GM12878 (cell line): ENCODE measurements around the gene TMEM182. TPM values are rescaled to one million over a fixed set of nuclear protein-coding genes. Genes with fewer than 3 reads are reported as not detected.

Experiments
- ATAC-seq: fragments of 200-7000 bp; cut with Tn5 transposase; 3 replicates; pipeline ENCODE4 v1.9.1; 2020; ENCODE audit warnings: mild to moderate bottlenecking, moderate library complexity
- BruUV-seq: library from RNA; stranded (reverse); fragments of 400-500 nt; replicated peaks from 2 replicates; lab custom pipeline; 2021; lab: Mats Ljungman, UMichigan
- CTCF ChIA-PET: fragments of 300-600 bp; sonication (Branson Sonifier 250); formaldehyde crosslinking; extraction: SDS; loops from one replicate; lab custom pipeline; 2021; ENCODE audit warnings: inconsistent platforms; lab: Yijun Ruan, JAX
- POLR2A ChIA-PET: fragments of 350-600 bp; formaldehyde crosslinking; extraction: SDS; loops from one replicate; lab custom pipeline; 2021; ENCODE audit warnings: inconsistent platforms; lab: Charles Lee
- RAD21 ChIA-PET: fragments of 300-600 bp; sonication (Branson Sonifier 250); formaldehyde crosslinking; loops from one replicate; lab custom pipeline; 2023; ENCODE audit warnings: antibody characterized with exemption; ENCODE audit not compliant: unreplicated experiment; lab: Charles Lee
- SMC1A ChIA-PET: fragments of 300-600 bp; sonication (Branson Sonifier 250); formaldehyde crosslinking; loops from one replicate; lab custom pipeline; 2023; ENCODE audit not compliant: unreplicated experiment, uncharacterized antibody; lab: Charles Lee
- DNase-seq: peaks from one replicate; pipeline ENCODE4 v3.0.0-alpha.2; 2011; ENCODE audit warnings: low read depth, low spot score
- FAIRE-seq: peaks from 3 replicates; lab custom pipeline; 2011; peaks lifted over from hg19 to GRCh38; lab: Jason Lieb, UNC
- H2AFZ ChIP-seq: 2 replicates; pipeline ENCODE4 v1.6.0; 2011; ENCODE audit warnings: low read depth, low read length, control low read depth; ENCODE audit not compliant: control insufficient read depth
- H3K27ac ChIP-seq: 2 replicates; pipeline ENCODE4 v1.5.1; 2011; ENCODE audit warnings: control low read depth; ENCODE audit not compliant: control insufficient read depth, insufficient read depth
- H3K27me3 ChIP-seq, 2 experiments: replicated peaks in 1 of 2; 2 replicates each; pipeline versions ENCODE4 v1.6.0 to v1.6.1; 2011; ENCODE audit warnings: low read length in 1 of 2; ENCODE audit not compliant: control insufficient read depth in 2 of 2, insufficient read depth in 2 of 2
- H3K36me3 ChIP-seq, 2 experiments: 2 replicates each; pipeline ENCODE4 v1.5.1; 2011; ENCODE audit warnings: low read length in 1 of 2; ENCODE audit not compliant: control insufficient read depth in 2 of 2, insufficient read depth in 2 of 2
- H3K4me1 ChIP-seq: 2 replicates; pipeline ENCODE4 v1.6.1; 2011; ENCODE audit warnings: mild to moderate bottlenecking, low read length, moderate library complexity, mixed read lengths; ENCODE audit not compliant: control insufficient read depth, insufficient read depth
- H3K4me2 ChIP-seq: 2 replicates; pipeline ENCODE4 v1.6.0; 2011; ENCODE audit warnings: control low read depth; ENCODE audit not compliant: control insufficient read depth, insufficient read depth
- H3K4me3 ChIP-seq: fragments of 200-600 bp; sonication (generic); 2 replicates; pipeline ENCODE4 v1.5.1; 2016
- H3K79me2 ChIP-seq: 2 replicates; pipeline ENCODE4 v1.6.0; 2011; ENCODE audit warnings: low read length; ENCODE audit not compliant: control insufficient read depth, insufficient read depth
- H3K9ac ChIP-seq: 2 replicates; pipeline ENCODE4 v1.8.0; 2011; ENCODE audit warnings: low read length, control low read depth, mixed read lengths; ENCODE audit not compliant: control insufficient read depth, insufficient read depth
- H3K9me3 ChIP-seq: replicated peaks from 3 replicates; pipeline ENCODE4 v1.5.1; 2011; ENCODE audit warnings: mild to moderate bottlenecking, low read length; ENCODE audit not compliant: control insufficient read depth, insufficient read depth
- H4K20me1 ChIP-seq: 2 replicates; pipeline ENCODE4 v1.6.0; 2011; ENCODE audit not compliant: control insufficient read depth, insufficient read depth
- BMI1 ChIP-seq: fragments of 450-650 bp; IDR thresholded peaks from 2 replicates; pipeline ENCODE4 v1.6.1; 2016; ENCODE audit warnings: mild to moderate bottlenecking, moderate library complexity, borderline replicate concordance
- CBX5 ChIP-seq: sonication (generic); IDR thresholded peaks from 2 replicates; pipeline ENCODE4 v1.6.1; 2016; ENCODE audit warnings: low read depth, moderate library complexity, mild to moderate bottlenecking, inconsistent platforms
- POLR2AphosphoS5 ChIP-seq: IDR thresholded peaks from 2 replicates; pipeline ENCODE4 v1.6.1; 2011; ENCODE audit warnings: mild to moderate bottlenecking, low read length, inconsistent platforms
- RB1 ChIP-seq: fragments of 450-650 bp; formaldehyde crosslinking; IDR thresholded peaks from 2 replicates; pipeline ENCODE4 v1.6.1; 2017; ENCODE audit warnings: mild to moderate bottlenecking, borderline replicate concordance
- RFX5 ChIP-seq: IDR thresholded peaks from 2 replicates; pipeline ENCODE4 v1.6.1; 2011; ENCODE audit warnings: low read depth, low read length, improper control_type of control experiment
- SMAD1 ChIP-seq: fragments of 450-650 bp; IDR thresholded peaks from 2 replicates; pipeline ENCODE4 v1.6.1; 2018; ENCODE audit warnings: mild to moderate bottlenecking, low read depth; ENCODE audit not compliant: partially characterized antibody
- TARDBP ChIP-seq: IDR thresholded peaks from 2 replicates; pipeline ENCODE4 v1.6.1; 2016; ENCODE audit warnings: borderline replicate concordance
- ZNF274 ChIP-seq: IDR thresholded peaks from one replicate; pipeline ENCODE4 v1.8.0; 2011; ENCODE audit not compliant: insufficient read length, insufficient read depth
- WGBS: methylation state at CpG from one replicate; pipeline ENCODE4 v1.1.6; 2016; ENCODE audit warnings: low lambda C conversion rate; ENCODE audit not compliant: insufficient replicate concordance, insufficient coverage; ENCODE audit errors: missing lambda C conversion rate; 5-methylcytosine and 5-hydroxymethylcytosine counted together
- in situ Hi-C: fragments of 300-500 bp; cut with MboI; formaldehyde crosslinking; loops from 9 replicates; pipeline ENCODE4 v1.14.3; 2018; ENCODE audit warnings: mixed read lengths
- intact Hi-C: fragments of 100-400 bp; cut with micrococcal nuclease; formaldehyde crosslinking; loops from one replicate; pipeline ENCODE4 v1.14.2; 2022; ENCODE audit not compliant: unreplicated experiment
- polyA plus RNA-seq, 11 experiments: library from polyadenylated mRNA; depleted of rRNA in 4 of 11; unstranded in 6 of 11; stranded (reverse) in 5 of 11; fragments of >200 nt; fragmentation: Nextera tagmentation in 4 of 11; fragmentation: Illumina TruSeq in 1 of 11; extraction: Ambion mirVana in 4 of 11; extraction: Trizol in 1 of 11; gene quantifications; 1 replicate in 1 of 11; 2 replicates in 10 of 11; pipeline versions ENCODE4 v1.2.1 to v1.2.3, GENCODE V29; 2011 to 2016; ENCODE audit warnings: inconsistent platforms in 2 of 11, missing spikeins in 2 of 11, low read depth in 1 of 11
- total RNA-seq, 4 experiments: library from RNA; depleted of rRNA in 3 of 4; stranded (reverse); fragments of >200 nt in 3 of 4; fragmentation: Illumina TruSeq in 1 of 4; extraction: Trizol in 1 of 4; gene quantifications; 2 replicates each; pipeline versions ENCODE4 v1.2.1 to v1.2.3, GENCODE V29; 2013 to 2021
- TF ChIP-seq, protein P1 (sequence below): fragments of 450-650 bp; formaldehyde crosslinking; IDR thresholded peaks from 2 replicates; pipeline ENCODE4 v1.4.0; 2022; ENCODE audit warnings: mild to moderate bottlenecking, moderate library complexity

The TMEM182 gene
- total and polyA plus RNA-seq, 10 of the 15 experiments (the other 5 are each of a cell fraction or from before 2014, with no cell fraction given), result 1.8 to 5.4 (median 3.1) TPM

DNA sequence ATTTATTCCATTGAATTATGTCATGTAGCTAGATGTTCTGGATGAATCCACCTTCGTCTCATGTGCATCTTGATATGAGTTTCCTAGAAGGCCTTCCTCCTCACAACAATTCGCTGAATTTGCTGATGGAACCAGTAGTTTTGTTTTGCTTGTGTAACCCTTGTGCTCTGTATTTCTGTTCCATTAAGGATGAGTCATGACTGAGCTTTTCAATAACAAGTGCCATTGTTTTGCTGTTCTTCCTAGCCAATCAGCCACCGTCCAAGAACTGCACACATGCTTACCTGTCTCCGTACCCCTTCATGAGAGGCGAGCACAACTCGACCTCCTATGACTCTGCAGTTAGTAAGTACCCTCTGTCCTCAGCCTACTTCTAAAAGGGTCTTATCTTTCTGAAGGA, 2.3 kb downstream of the TMEM182 start (continued):
- TF ChIP-seq POLR2AphosphoS5 (no peak), RB1 (no peak), BMI1 (no peak)
- TF ChIP-seq, all 136 proteins: peak for 0

DNA sequence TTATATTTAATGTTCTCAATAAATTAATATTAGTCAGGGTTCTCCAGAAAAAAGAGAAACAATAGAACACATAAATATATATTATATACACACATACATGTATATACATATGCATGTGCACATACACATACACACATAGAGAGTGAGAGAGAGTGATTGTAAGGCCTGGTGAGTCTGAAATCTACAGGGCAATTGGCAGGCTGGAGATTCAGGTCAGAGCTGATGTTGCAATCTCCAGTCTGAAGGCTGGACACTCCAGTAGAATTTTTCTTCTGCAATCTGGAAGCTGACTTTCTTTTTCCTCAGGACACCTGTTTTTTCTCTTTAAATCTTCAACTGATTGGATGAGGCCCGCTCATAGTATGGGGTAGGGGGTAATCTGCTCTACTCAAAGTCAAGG, 3.2 kb downstream of the TMEM182 start:
- peak; percentile 54 for FAIRE-seq
- in situ Hi-C loops, result no loop called here
- CTCF ChIA-PET, result interaction anchor here (1.0 to 7.9 kb wide), 3 partner anchors 12 to 50 kb away, joined by 3 to 95 read pairs (median 7); no protein-coding TSS in a partner anchor

More for the DNA sequence above, 3.2 kb downstream of the TMEM182 start:
- DNase-seq, result no peak
- SMC1A ChIA-PET, result interaction anchor here (0.7 to 1.6 kb wide), 3 partner anchors 11 to 19 kb away, joined by 3 to 7 read pairs (median 5); no protein-coding TSS in a partner anchor
- WGBS, result 100% methylated on average over 1 of the region's 1 CpG
- H3K9me3 ChIP-seq, result no peaks in the 10 kb centered on the region
- no peak overlapping the region for H3K9ac ChIP-seq
- H3K4me2 ChIP-seq, result no peak overlapping the region
- no TSS peak for BruUV-seq
- H4K20me1 ChIP-seq, result no peaks in the 10 kb centered on the region
- no peak overlapping the region for H3K4me3 ChIP-seq
- no peaks in the 10 kb centered on the region for H3K4me1 ChIP-seq
- RAD21 ChIA-PET, result interaction anchor here (1.0 kb wide), 1 partner anchor 11 kb away, joined by 3 read pairs; no protein-coding TSS in a partner anchor
- no peaks in the 10 kb centered on the region; a peak in 1 of 4 replicates for H3K36me3 ChIP-seq
- TF ChIP-seq ZNF274, result no peak
- no peak for TF ChIP-seq SMAD1
- TF ChIP-seq RFX5, result no peak
- TF ChIP-seq TARDBP, result no peak
- TF ChIP-seq CBX5, result no peak
- TF ChIP-seq, protein P1, sequence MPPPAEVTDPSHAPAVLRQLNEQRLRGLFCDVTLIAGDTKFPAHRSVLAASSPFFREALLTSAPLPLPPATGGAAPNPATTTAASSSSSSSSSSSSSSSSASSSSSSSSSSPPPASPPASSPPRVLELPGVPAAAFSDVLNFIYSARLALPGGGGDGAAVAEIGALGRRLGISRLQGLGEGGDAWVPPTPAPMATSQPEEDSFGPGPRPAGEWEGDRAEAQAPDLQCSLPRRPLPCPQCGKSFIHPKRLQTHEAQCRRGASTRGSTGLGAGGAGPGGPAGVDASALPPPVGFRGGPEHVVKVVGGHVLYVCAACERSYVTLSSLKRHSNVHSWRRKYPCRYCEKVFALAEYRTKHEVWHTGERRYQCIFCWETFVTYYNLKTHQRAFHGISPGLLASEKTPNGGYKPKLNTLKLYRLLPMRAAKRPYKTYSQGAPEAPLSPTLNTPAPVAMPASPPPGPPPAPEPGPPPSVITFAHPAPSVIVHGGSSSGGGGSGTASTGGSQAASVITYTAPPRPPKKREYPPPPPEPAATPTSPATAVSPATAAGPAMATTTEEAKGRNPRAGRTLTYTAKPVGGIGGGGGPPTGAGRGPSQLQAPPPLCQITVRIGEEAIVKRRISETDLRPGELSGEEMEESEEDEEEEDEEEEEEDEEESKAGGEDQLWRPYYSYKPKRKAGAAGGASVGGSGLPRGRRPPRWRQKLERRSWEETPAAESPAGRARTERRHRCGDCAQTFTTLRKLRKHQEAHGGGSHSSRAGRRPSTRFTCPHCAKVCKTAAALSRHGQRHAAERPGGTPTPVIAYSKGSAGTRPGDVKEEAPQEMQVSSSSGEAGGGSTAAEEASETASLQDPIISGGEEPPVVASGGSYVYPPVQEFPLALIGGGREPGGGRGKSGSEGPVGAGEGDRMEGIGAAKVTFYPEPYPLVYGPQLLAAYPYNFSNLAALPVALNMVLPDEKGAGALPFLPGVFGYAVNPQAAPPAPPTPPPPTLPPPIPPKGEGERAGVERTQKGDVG (CRISPR knock-in tag), result no peak
- intact Hi-C loops, result no loop called here
- POLR2A ChIA-PET, result no interaction called here
- H3K27ac ChIP-seq, result no peak overlapping the region
- no peak for ATAC-seq
- H2AFZ ChIP-seq, result no peak overlapping the region
- H3K79me2 ChIP-seq, result no peaks in the 10 kb centered on the region
- no peaks in the 10 kb centered on the region for H3K27me3 ChIP-seq
